ENCODE measurements around the gene NEU4. TPM values are rescaled to one million over a fixed set of nuclear protein-coding genes. Genes with fewer than 3 reads are reported as not detected.

The NEU4 gene
- total RNA-seq, 1 experiment from 2014 or later: 0.70 TPM

DNA sequence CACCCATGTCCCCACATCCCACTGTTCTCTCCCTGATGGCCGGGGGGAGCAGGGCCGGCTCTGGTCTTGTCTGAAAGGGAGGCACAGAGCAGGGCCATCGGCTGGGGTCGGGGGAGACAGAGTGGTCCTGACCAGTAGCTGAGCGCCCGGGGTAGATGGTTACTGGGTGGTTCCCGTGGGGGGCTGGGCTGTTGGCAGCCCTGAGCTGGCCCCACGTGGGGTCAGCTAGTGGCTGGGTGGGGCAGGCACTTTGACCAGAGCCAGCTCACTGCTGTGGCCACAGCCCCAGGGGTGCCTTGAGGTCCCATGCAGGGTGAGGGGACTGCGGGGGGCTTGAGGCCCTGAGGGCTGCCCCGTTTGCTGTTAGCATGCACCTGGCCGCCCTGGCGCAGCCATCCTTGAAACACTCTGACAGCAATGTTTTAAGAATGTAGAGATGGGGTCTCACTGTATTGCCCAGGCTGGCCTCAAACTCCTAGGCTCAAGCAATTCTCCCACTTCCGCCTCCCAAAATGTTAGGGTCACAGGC lies 12.3 kb upstream of the NEU4 start:
- Mint-ChIP-seq H3K36me3 (ENCODE audit: insufficient read depth in 1 of 3, low read depth in 3 of 3) (peaks cover 0 to 3% (median 1%) of the 10 kb centered on the region in 3 experiments; a peak in 1 of 7 replicates), H3K27ac (no peak overlapping the region), H3K27me3 (ENCODE audit: low read depth) (peaks cover 1% of the 10 kb centered on the region), H3K4me3 (no peak overlapping the region), H3K9me3 (peaks cover 6 to 8% of the 10 kb centered on the region in 2 experiments; a peak in 4 of 5 replicates), H3K4me1 (peaks cover 9 to 19% of the 10 kb centered on the region in 2 experiments)
- Histone ChIP-seq H3K27me3 (ENCODE audit: insufficient read depth, low read length) (no peaks in the 10 kb centered on the region), H3K79me1 (ENCODE audit: insufficient read depth, low read depth, low read length, poor library complexity, severe bottlenecking) (no peaks in the 10 kb centered on the region), H2BK5ac (ENCODE audit: insufficient read length, low read length) (no peak overlapping the region), H4K91ac (ENCODE audit: insufficient read length, low read depth, low read length) (no peak overlapping the region), H3K18ac (ENCODE audit: insufficient read length, low read depth, low read length) (no peak overlapping the region), H3K79me2 (ENCODE audit: insufficient read depth, low read length) (no peaks in the 10 kb centered on the region), H4K20me1 (ENCODE audit: control insufficient read depth, insufficient read depth, insufficient read length) (no peaks in the 10 kb centered on the region), H2AFZ (ENCODE audit: low read length) (no peak overlapping the region), H2AK5ac (ENCODE audit: insufficient read length, low read length) (no peak overlapping the region), H3T11ph (ENCODE audit: low read length) (no peak overlapping the region), H3K4ac (ENCODE audit: low read depth, low read length) (no peak overlapping the region), H3K56ac (ENCODE audit: insufficient read length, low read depth, low read length) (no peak overlapping the region), H3K4me2 (ENCODE audit: insufficient read depth, insufficient read length, low read length) (no peak overlapping the region), H3K9me3 (ENCODE audit: control insufficient read depth, low read depth, low read length) (no peaks in the 10 kb centered on the region), H3K23ac (ENCODE audit: insufficient read length, low read depth, low read length) (no peak overlapping the region), H3K4me1 (ENCODE audit: insufficient read depth, low read length) (no peaks in the 10 kb centered on the region), H2BK15ac (ENCODE audit: low read depth, low read length) (no peak overlapping the region), H2BK12ac (ENCODE audit: insufficient read length, low read depth, low read length) (no peak overlapping the region), H3K14ac (ENCODE audit: insufficient read depth, low read length) (no peak overlapping the region), H3K9ac (ENCODE audit: extremely low read depth, insufficient read length, low read length) (no peak overlapping the region), H2BK20ac (ENCODE audit: low read depth, low read length, poor library complexity, severe bottlenecking) (no peak overlapping the region), H4K8ac (replicated peaks; ENCODE audit: insufficient read length, low read depth, low read length) (no peak overlapping the region), H3K27ac (ENCODE audit: insufficient read length, low read depth, low read length) (no peak overlapping the region), H4K5ac (ENCODE audit: insufficient read length, low read depth, low read length) (no peak overlapping the region), H2BK120ac (ENCODE audit: low read depth, low read length, poor library complexity, severe bottlenecking) (no peak overlapping the region), H3K23me2 (ENCODE audit: insufficient read length, low read depth, low read length, poor library complexity, severe bottlenecking) (no peaks in the 10 kb centered on the region)
- DNase-seq: no peak
- WGBS (ENCODE audit: extremely low coverage, insufficient read length, low lambda C conversion rate): no CpG with 5 or more reads among the region's 13 CpGs
- TF ChIP-seq, protein P1, sequence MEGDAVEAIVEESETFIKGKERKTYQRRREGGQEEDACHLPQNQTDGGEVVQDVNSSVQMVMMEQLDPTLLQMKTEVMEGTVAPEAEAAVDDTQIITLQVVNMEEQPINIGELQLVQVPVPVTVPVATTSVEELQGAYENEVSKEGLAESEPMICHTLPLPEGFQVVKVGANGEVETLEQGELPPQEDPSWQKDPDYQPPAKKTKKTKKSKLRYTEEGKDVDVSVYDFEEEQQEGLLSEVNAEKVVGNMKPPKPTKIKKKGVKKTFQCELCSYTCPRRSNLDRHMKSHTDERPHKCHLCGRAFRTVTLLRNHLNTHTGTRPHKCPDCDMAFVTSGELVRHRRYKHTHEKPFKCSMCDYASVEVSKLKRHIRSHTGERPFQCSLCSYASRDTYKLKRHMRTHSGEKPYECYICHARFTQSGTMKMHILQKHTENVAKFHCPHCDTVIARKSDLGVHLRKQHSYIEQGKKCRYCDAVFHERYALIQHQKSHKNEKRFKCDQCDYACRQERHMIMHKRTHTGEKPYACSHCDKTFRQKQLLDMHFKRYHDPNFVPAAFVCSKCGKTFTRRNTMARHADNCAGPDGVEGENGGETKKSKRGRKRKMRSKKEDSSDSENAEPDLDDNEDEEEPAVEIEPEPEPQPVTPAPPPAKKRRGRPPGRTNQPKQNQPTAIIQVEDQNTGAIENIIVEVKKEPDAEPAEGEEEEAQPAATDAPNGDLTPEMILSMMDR (conservative IDR thresholded peaks at IDR 0.05): no peak
